Thoracic aorta (tissue), 2 donors: ENCODE measurements around the gene GAS5. TPM values are rescaled to one million over a fixed set of nuclear protein-coding genes. Genes with fewer than 3 reads are reported as not detected.

Source experiments
- ATAC-seq: fragments of 150-250 bp; one replicate; pipeline ENCODE4 v1.8.0; 2017; ENCODE audit warnings: low read depth; ENCODE audit not compliant: insufficient number of reproducible peaks, low FRiP score
- DNase-seq: peaks from one replicate; pipeline ENCODE4 v3.0.0-alpha.2; 2020; ENCODE audit warnings: low spot score
- H3K27ac ChIP-seq, 2 donors: fragments of 200-600 bp; sonication (generic); 1 replicate in 1 of 2; 2 replicates in 1 of 2; pipeline ENCODE4 v1.5.1; 2016; ENCODE audit warnings: mild to moderate bottlenecking in 2 of 2, moderate library complexity in 2 of 2
- H3K27me3 ChIP-seq: fragments of 200-600 bp; sonication (generic); replicated peaks from 2 replicates; pipeline ENCODE4 v1.6.0; 2016; ENCODE audit warnings: mild to moderate bottlenecking; ENCODE audit not compliant: insufficient read depth
- H3K36me3 ChIP-seq: fragments of 200-600 bp; sonication (generic); one replicate; pipeline ENCODE4 v1.5.1; 2016
- H3K4me1 ChIP-seq, 2 donors: fragments of 200-600 bp; sonication (generic); 1 replicate in 1 of 2; 2 replicates in 1 of 2; pipeline versions ENCODE4 v1.5.1 to v1.6.0; 2016; ENCODE audit warnings: low read depth in 2 of 2, mild to moderate bottlenecking in 1 of 2; ENCODE audit not compliant: control insufficient read depth in 1 of 2
- H3K4me3 ChIP-seq: fragments of 200-600 bp; sonication (generic); 2 replicates; pipeline ENCODE4 v1.5.1; 2016; ENCODE audit warnings: mild to moderate bottlenecking
- H3K9me3 ChIP-seq: fragments of 200-600 bp; sonication (generic); 2 replicates; pipeline ENCODE4 v1.5.1; 2016
- CTCF ChIP-seq: fragments of 200-600 bp; sonication (generic); IDR thresholded peaks from one replicate; pipeline ENCODE4 v1.5.1; 2019; ENCODE audit warnings: antibody characterized with exemption
- total RNA-seq, 2 donors: library from RNA; depleted of rRNA; stranded (reverse); fragments of >200 nt; gene quantifications; one replicate each; pipeline versions ENCODE4 v1.1.0 to v1.2.3, GENCODE V29; 2016

Gene GAS5
- total RNA-seq, 2 donors from 2014 or later = 120 to 294 TPM

- no peaks in the 10 kb centered on the region for H3K9me3 ChIP-seq
- TF ChIP-seq CTCF = no peak
- H3K27me3 ChIP-seq = no peaks in the 10 kb centered on the region
- ATAC-seq (no peak), DNase-seq (no peak)
- H3K4me1 ChIP-seq = no peaks in the 10 kb centered on the region
- H3K27ac ChIP-seq = no peak overlapping the region
- no peaks in the 10 kb centered on the region for H3K36me3 ChIP-seq
- no peak overlapping the region for H3K4me3 ChIP-seq
Observed at GRCh38 chr1:173913111-173913510, 45.3 kb upstream of the GAS5 start.

GRCh38 chr1:173903827-173904531, 36.2 kb upstream of the GAS5 start:
- ATAC-seq (no peak), DNase-seq (no peak)
- Histone ChIP-seq H3K27me3 (no peaks in the 10 kb centered on the region), H3K4me1 (no peaks in the 10 kb centered on the region), H3K27ac (no peak overlapping the region), H3K36me3 (peaks cover 3% of the 10 kb centered on the region), H3K4me3 (no peak overlapping the region), H3K9me3 (no peaks in the 10 kb centered on the region)
- TF ChIP-seq CTCF = no peak

GRCh38 chr1:173900992-173901391, 33.2 kb upstream of the GAS5 start:
- no peaks in the 10 kb centered on the region for H3K4me1 ChIP-seq
- TF ChIP-seq CTCF = no peak
- no peak overlapping the region for H3K27ac ChIP-seq
- H3K9me3 ChIP-seq = no peaks in the 10 kb centered on the region
- DNase-seq (no peak), ATAC-seq (no peak)
- no peaks in the 10 kb centered on the region for H3K27me3 ChIP-seq
- H3K36me3 ChIP-seq = no peaks in the 10 kb centered on the region
- no peak overlapping the region for H3K4me3 ChIP-seq

- ATAC-seq = no peak
- no peak for TF ChIP-seq CTCF
- H3K9me3 ChIP-seq = no peaks in the 10 kb centered on the region
- H3K4me3 ChIP-seq = no peak overlapping the region
- H3K27ac ChIP-seq = no peak overlapping the region
- no peaks in the 10 kb centered on the region for H3K36me3 ChIP-seq
- no peak for DNase-seq
- no peaks in the 10 kb centered on the region for H3K27me3 ChIP-seq
- no peaks in the 10 kb centered on the region for H3K4me1 ChIP-seq
Observed at GRCh38 chr1:173900427-173900826, 32.6 kb upstream of the GAS5 start.

- no peak for TF ChIP-seq CTCF
- Histone ChIP-seq H3K4me3 (no peak overlapping the region), H3K4me1 (no peaks in the 10 kb centered on the region), H3K9me3 (no peaks in the 10 kb centered on the region), H3K36me3 (no peaks in the 10 kb centered on the region), H3K27me3 (no peaks in the 10 kb centered on the region), H3K27ac (no peak overlapping the region)
- ATAC-seq (no peak), DNase-seq (no peak)
Observed at GRCh38 chr1:173894189-173894588, 26.4 kb upstream of the GAS5 start.
